Cardiac muscle cell (in vitro differentiated cells and primary cell): ENCODE measurements around the gene TBC1D4. TPM values are rescaled to one million over a fixed set of nuclear protein-coding genes. Genes with fewer than 3 reads are reported as not detected.

Source experiments
- DNase-seq, 2 donors: peaks; one replicate each; pipeline versions ENCODE4 v3.0.0 to v3.0.0-alpha.2; 2010 to 2017; ENCODE audit warnings: low read depth in 1 of 2, low spot score in 1 of 2
- H3K27ac ChIP-seq: fragments of 200-600 bp; sonication (generic); 2 replicates; pipeline ENCODE4 v1.5.1; 2016
- H3K27me3 ChIP-seq: fragments of 200-600 bp; sonication (generic); 2 replicates; pipeline ENCODE4 v1.6.0; 2016; ENCODE audit warnings: control low read depth
- H3K36me3 ChIP-seq: fragments of 200-600 bp; sonication (generic); 2 replicates; pipeline ENCODE4 v1.5.1; 2016; ENCODE audit warnings: control low read depth
- H3K4me1 ChIP-seq: fragments of 200-600 bp; sonication (generic); 2 replicates; pipeline ENCODE4 v1.8.1; 2017; ENCODE audit warnings: low read depth, mild to moderate bottlenecking, mixed run types
- H3K4me3 ChIP-seq: fragments of 200-600 bp; sonication (generic); 2 replicates; pipeline ENCODE4 v1.5.1; 2016; ENCODE audit warnings: mild to moderate bottlenecking
- H3K9me3 ChIP-seq: fragments of 200-600 bp; sonication (generic); 2 replicates; pipeline ENCODE4 v1.5.1; 2017; ENCODE audit warnings: low read depth, mild to moderate bottlenecking, control low read depth
- polyA plus RNA-seq: library from polyadenylated mRNA; unstranded; fragments of >200 nt; fragmentation: Nextera tagmentation; extraction: Ambion mirVana; gene quantifications from 2 replicates; pipeline ENCODE4 v1.2.1, GENCODE V29; 2016
- total RNA-seq: library from RNA; depleted of rRNA; stranded (reverse); fragments of >200 nt; gene quantifications from 2 replicates; pipeline ENCODE4 v1.2.3, GENCODE V29; 2016
- TF ChIP-seq, protein P1 (sequence below): IDR thresholded peaks from 2 replicates; pipeline ENCODE4 v1.5.1; 2012; ENCODE audit warnings: low read depth, mild to moderate bottlenecking, low read length

The TBC1D4 gene
- total and polyA plus RNA-seq, 2 experiments from 2014 or later = 14.8 to 43.7 TPM

DNA sequence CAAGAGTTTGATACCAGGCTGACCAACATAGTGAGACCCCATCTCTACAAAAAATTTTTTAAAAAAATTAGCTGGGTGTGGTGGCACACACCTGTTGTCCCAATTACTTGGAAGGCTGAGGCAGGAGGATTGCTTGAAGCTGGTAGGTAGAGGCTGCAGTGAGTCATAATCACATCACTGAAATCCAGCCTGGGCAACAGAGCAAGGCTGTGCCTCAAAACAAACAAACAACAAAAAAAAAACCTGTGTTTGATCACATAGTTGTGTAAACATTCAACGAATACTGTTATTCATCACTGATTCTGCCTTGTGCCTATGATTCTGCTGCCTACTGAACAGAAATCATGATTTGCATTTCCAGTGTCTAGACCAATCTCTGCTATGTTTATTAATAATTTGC is 134.0 kb downstream of the TBC1D4 start:
- Histone ChIP-seq H3K4me1 (no peaks in the 10 kb centered on the region), H3K27ac (no peak overlapping the region), H3K4me3 (no peak overlapping the region), H3K9me3 (no peaks in the 10 kb centered on the region), H3K36me3 (peaks cover 5% of the 10 kb centered on the region), H3K27me3 (no peaks in the 10 kb centered on the region)
- TF ChIP-seq, protein P1, sequence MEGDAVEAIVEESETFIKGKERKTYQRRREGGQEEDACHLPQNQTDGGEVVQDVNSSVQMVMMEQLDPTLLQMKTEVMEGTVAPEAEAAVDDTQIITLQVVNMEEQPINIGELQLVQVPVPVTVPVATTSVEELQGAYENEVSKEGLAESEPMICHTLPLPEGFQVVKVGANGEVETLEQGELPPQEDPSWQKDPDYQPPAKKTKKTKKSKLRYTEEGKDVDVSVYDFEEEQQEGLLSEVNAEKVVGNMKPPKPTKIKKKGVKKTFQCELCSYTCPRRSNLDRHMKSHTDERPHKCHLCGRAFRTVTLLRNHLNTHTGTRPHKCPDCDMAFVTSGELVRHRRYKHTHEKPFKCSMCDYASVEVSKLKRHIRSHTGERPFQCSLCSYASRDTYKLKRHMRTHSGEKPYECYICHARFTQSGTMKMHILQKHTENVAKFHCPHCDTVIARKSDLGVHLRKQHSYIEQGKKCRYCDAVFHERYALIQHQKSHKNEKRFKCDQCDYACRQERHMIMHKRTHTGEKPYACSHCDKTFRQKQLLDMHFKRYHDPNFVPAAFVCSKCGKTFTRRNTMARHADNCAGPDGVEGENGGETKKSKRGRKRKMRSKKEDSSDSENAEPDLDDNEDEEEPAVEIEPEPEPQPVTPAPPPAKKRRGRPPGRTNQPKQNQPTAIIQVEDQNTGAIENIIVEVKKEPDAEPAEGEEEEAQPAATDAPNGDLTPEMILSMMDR = no peak
- DNase-seq = no peak

DNA sequence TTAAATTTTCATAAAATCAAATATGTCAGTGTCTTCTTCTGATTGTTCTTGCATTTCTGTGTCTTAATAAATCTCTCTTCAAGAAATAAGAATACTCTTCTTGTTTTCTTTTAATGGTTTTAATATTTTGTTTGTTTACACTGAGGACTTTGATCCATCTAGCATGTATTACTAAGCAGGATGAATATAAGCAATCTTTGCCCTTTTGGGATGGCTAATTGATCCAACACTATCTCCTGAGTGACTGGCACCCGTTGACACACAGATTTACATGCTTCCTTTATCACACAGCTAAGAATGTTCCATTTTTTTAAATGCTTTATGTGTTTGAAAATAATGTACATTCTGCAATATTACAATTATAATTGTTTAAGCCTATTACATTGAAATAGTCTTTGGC is 134.5 kb downstream of the TBC1D4 start:
- no peaks in the 10 kb centered on the region for H3K27me3 ChIP-seq
- TF ChIP-seq, protein P1 = no peak

DNA sequence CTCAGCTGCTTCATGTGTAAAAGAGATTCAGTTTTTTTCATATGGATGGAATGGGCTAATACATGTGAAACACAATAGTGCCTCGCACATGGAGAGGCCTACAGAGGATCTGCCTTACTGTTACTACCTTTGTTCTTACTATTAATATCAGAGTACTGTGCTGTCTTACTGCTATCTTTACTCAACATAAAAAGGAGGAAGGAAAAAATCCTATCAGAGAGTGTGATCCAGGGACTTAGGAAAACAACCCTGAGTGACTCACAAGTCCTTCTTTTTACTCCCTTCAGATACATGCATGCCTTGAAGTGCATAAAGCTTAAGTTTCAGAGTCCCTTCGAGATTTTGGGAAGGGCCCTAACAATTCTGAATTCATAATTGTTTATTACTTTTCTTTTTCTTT is 136.8 kb downstream of the TBC1D4 start:
- peak in 1 of 2 donors; percentile 18 for DNase-seq
- no peaks in the 10 kb centered on the region for H3K9me3 ChIP-seq
- peaks cover 14% of the 10 kb centered on the region for H3K36me3 ChIP-seq
- TF ChIP-seq, protein P1 = no peak
- H3K4me1 ChIP-seq = no peaks in the 10 kb centered on the region
- no peak overlapping the region for H3K27ac ChIP-seq
- H3K4me3 ChIP-seq = no peak overlapping the region
- H3K27me3 ChIP-seq = no peaks in the 10 kb centered on the region

More for the DNA sequence above, 134.5 kb downstream of the TBC1D4 start:
- Histone ChIP-seq H3K36me3 (peaks cover 5% of the 10 kb centered on the region), H3K27ac (no peak overlapping the region), H3K9me3 (no peaks in the 10 kb centered on the region), H3K4me1 (no peaks in the 10 kb centered on the region), H3K4me3 (no peak overlapping the region)
- no peak for DNase-seq

DNA sequence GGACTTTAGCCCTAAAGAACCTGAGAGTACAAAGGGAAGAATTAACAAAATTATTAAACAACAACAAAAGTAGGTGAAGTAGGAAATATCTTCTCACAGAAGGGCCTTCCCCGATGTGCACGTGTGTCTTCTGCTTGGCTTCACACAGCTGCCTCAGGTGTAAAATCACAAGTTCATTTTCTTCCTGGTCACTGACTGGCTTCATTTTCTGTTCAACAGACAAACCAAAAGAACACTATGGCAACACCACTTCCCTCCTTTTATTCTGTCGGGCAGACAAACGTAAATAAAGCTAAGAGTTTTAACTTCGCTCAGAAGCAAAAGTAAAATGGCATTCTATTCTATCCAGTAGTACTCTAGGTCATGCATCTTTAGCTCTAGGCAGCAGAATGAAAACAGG is 140.9 kb downstream of the TBC1D4 start:
- no peaks in the 10 kb centered on the region for H3K27me3 ChIP-seq
- no peak for DNase-seq
- H3K36me3 ChIP-seq = peaks cover 24% of the 10 kb centered on the region
- H3K4me3 ChIP-seq = no peak overlapping the region
- TF ChIP-seq, protein P1 = no peak
- H3K9me3 ChIP-seq = no peaks in the 10 kb centered on the region
- no peak overlapping the region for H3K27ac ChIP-seq
- no peaks in the 10 kb centered on the region for H3K4me1 ChIP-seq

DNA sequence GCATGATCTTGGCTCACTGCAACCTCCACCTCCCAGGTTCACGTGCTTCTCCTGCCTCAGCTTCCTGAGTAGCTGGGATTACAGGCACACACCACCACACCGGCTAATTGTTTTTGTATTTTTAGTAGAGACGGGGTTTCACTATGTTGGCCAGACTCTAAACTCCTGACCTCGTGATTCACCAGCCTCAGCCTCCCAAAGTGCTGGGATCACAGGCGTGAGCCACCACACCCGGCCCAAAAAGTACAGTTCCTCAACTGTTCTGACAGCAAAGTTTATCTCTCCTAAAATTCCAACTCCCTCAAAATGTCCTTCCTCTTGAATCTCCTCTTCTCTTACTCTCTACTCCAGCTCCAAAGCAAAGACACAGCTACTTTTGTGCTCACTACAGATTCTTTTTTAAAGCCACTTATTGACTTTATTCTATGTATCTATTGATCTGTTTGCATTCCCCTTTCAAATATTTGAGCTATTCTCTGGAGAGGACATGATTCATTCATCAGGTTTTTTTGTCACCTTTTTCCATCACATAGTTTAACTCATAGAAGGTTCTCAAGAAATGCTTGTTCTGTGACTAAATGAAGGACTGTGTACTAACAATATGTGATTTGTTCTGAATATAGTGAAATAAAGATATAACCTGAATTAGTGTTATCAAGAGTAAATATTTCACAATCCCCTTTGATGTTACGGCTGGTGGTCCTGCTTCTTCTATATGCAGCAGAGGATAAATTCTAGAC is 142.2 kb downstream of the TBC1D4 start:
- H3K36me3 ChIP-seq = peaks cover 27% of the 10 kb centered on the region
- DNase-seq = no peak
- no peaks in the 10 kb centered on the region for H3K27me3 ChIP-seq
- no peaks in the 10 kb centered on the region for H3K9me3 ChIP-seq
- no peak overlapping the region for H3K4me3 ChIP-seq
- H3K27ac ChIP-seq = no peak overlapping the region
- H3K4me1 ChIP-seq = no peaks in the 10 kb centered on the region
- TF ChIP-seq, protein P1 = no peak
